NCI-H748 treated with DMSO at 0.1 percent for 48 hours (cell line): ENCODE results near the gene RUNX2.
"Not testable (repeated sequence)": the region's sequence is repeated elsewhere in the genome, so short reads cannot be mapped to it uniquely, and the experiment has no call there.

Experiments
- DNase-seq: peaks from one replicate; lab custom pipeline; 2025; lab: John Stamatoyannopoulos, UW

RUNX2 gene

DNA sequence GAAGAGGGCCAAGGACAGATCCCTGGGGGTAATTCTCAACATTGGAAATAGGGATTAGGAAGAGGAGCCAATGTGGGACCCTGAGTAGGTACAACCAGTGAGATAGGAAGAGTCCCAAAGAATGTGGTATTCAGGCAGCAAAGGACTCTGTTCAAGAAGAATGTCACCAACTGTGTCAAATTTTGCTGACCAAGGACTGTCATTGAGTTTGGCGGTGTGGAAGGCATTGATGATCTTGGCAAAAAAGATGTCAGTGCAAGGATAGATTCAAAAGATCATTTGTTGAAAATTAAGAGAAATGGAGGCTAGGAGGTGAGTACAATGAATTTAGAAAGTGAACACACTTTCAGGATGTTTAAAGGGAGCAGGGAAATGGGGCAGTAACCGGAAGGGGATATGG lies 132.0 kb downstream of the RUNX2 start:
- DNase-seq = no peak

GRCh38 chr6:45461486-45461885 lies 133.4 kb downstream of the RUNX2 start:
- no peak for DNase-seq

GRCh38 chr6:45462190-45463134 lies 134.3 kb downstream of the RUNX2 start:
- DNase-seq = no peak

GRCh38 chr6:45464685-45465084 lies 136.6 kb downstream of the RUNX2 start:
- DNase-seq = no peak

DNA sequence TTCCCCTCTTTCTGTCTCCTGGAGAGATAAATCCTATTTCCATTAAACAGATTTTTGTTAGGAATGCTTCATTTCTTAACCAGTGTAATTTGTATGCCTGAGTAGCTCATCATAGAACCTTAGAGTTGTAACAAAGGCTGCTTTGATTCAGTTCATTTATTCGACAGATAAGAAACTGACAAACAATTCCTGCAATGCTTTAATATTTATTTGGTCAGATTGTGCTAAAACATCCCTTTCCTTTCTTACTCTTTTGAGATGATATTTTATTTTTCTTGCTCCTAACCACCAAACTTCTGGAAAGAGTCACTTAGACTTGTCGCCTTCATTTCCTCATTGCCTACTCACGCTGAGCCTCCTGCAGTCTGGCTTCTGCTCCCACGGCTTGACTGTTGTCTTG lies 138.6 kb downstream of the RUNX2 start:
- no peak for DNase-seq

DNA sequence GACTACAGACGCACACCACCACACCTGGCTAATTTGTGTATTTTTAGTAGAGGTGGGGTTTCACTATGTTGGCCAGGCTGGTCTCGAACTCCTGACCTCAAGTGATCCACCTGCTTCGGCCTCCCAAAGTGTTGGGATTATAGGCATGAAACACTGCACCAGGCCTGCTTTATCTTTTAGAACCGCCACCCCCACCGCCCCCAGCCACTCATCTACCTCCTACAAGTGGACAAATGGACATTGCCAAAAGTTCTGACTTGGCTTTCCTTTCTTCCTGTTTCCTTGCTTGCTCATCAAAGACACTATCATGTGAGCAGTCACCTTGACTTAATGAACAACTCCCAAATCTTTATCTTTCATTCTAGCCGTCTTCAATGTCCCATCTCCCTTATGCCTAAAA lies 139.3 kb downstream of the RUNX2 start:
- DNase-seq = not testable (repeated sequence)

DNA sequence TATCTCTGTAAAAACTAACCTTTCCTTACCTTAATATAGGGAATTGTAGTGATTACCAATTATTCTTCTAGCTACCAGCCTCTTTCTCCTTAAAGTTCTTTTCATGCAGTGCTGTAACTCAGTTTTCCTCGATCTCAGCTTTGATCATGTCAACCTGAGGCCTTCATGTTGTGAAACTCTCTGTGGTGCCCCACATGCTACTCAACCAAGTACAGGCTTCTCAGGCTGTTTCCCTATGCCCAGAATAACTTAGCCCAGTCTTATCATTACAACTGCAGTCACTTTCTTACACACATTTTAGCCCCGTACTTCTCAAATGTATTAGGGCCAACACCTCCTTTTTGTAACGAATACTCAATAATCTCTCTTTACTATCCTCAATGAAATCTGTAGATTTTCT lies 139.7 kb downstream of the RUNX2 start:
- DNase-seq = no peak

DNA sequence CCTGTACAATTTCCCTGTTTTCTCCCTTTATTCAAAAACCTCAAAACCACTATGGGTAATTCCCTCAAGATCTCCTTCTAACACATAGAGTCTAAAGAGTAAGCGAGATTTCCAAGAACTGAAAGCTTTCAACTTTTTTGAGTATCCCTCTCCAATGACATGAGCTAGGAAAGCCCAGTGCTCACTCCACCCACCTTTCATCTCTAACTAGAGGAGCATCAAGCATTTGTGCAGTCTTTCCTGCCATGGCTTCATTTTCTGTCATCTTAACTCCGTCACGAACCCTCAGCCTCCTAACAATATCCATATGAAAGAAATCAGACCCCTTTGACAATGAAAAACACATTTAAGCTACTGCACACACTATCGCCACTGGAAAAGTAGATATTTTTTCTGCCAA lies 141.5 kb downstream of the RUNX2 start:
- DNase-seq = no peak

DNA sequence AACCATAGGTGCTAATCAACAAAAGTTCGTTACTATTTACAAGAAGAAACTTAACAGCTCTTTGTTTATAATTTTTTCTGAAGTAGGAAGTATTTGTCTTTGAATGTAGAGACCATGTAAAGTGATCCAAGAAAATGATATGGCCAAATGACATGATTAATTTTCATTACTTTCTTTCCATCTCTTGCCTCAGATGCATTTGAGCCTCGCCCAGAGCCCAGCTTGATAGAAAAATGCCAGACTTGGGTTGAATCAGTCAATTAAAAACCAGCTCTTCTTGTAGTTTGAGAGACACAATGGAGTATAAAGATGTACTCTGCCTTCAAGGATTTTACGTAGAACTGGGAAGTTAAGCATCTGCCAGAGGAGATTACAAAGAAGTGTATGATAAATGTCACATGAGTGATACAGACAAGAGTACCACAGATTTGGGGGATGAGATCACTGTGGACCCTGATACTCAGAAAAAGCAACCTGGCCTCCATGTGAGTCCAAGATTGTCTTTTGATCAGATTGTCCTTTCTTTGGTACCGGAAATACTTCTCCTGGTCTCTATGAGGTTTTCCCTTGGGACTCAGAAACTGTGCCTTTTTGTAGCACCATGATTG lies 142.1 kb downstream of the RUNX2 start:
- no peak for DNase-seq

GRCh38 chr6:45472382-45472781 lies 144.3 kb downstream of the RUNX2 start:
- no peak for DNase-seq

GRCh38 chr6:45473121-45473993 lies 145.2 kb downstream of the RUNX2 start:
- peak; percentile 86 for DNase-seq

DNA sequence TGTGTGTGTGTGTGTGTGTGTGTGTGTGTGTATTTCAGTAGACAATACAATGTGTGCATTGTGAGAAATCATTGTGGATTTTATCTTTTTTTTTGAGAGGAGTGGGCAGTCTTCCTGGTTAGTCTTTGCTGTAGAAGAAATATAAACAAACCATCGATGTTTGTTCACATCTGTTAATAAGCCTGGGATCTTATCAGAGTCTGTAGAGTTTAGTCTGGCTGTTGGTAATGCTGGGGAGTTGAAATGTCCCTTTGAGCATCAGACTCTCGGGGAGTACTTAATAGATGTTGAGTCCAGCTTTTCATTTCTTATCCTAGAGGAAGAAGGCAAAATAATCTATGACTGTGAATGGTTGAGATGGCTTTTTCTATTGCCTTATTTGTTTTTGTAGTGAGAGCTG lies 146.2 kb downstream of the RUNX2 start:
- DNase-seq = no peak

GRCh38 chr6:45476341-45476740 lies 148.2 kb downstream of the RUNX2 start:
- DNase-seq = no peak

- no peak for DNase-seq
Observed at GRCh38 chr6:45477278-45477677, 149.1 kb downstream of the RUNX2 start.

DNA sequence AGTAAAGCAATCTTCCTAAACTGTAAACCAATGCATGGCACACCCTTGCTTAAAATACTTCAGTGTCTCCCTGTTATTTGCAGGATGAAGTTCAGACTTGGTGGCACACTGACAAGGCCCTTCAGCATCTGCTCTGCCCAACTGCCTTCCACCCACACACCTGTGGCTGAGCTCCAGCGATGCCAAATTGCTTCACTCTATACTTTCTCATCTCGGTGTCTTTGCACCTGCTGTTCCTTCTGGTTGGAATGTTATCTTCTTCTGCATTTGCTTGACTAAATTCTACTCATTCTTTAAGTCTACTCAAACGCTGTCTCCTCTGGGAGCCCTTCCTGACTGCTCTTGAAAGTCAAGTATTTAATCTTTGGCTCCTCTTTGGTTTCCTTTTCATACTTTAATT lies 149.7 kb downstream of the RUNX2 start:
- no peak for DNase-seq

DNA sequence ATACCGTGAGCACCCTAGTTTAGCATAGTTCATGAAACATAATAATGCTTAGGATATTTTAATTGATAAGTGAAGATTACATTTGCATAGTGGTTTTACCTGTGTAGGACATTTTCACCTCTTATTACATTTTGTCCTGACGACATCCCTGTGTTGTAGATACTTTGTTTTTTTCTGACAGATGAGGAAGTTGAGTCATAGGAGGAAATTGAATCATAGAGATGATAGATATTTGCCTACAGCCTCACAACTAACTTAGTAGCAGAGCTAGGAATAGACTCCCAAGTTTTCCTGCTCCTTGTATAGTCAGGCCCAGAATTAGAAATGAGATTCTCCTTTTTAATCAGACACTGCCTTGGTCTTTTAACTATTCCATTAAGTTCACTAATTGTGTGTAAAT lies 150.1 kb downstream of the RUNX2 start:
- DNase-seq = no peak

- no peak for DNase-seq
Observed at GRCh38 chr6:45479834-45480751, 152.0 kb downstream of the RUNX2 start.

GRCh38 chr6:45480752-45481415 lies 152.8 kb downstream of the RUNX2 start:
- no peak for DNase-seq

DNA sequence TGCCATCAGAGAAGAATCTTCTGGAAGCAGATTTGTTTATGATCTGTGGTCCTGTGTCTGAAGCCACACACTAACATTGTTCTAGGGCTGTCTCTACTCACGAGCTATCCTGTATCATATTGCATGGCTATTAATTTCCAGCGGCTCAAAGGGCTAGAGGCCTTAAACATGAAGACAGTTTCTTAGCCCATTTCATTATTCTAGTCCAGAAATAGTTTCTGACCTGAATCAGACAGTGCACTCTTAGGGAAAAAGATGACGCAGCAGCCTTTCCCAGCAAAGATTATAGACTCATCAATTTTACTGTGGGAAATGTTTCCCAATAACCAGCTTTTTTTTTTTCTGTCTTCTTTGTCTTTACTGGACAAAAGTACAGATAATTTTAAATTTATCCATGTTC lies 154.9 kb downstream of the RUNX2 start:
- DNase-seq = no peak

DNA sequence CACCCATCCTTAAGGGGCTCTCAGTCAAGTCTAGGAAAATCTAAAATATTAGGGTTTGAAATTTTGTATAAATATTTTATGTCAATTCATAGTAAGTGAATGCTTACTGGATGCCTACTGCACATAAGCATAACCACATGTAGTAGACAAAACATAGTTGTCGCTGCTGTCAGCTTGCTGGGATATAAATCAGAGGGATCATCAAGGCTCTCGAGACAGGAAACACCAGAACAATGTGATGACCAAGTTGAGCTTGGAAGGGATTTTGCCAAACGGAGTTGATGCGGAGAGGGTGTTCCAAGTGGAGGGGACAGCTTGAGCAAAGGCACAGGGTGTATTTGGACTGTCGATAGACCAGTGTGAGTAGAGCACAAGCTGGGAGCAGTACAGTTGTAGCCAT lies 155.4 kb downstream of the RUNX2 start:
- no peak for DNase-seq

GRCh38 chr6:45486736-45487135 lies 158.6 kb downstream of the RUNX2 start:
- no peak for DNase-seq
